ENCODE results near the gene QRICH1.
A peak's percentile ranks its signal among the peaks of the same experiment; 100 is the strongest.

Gene QRICH1

DNA sequence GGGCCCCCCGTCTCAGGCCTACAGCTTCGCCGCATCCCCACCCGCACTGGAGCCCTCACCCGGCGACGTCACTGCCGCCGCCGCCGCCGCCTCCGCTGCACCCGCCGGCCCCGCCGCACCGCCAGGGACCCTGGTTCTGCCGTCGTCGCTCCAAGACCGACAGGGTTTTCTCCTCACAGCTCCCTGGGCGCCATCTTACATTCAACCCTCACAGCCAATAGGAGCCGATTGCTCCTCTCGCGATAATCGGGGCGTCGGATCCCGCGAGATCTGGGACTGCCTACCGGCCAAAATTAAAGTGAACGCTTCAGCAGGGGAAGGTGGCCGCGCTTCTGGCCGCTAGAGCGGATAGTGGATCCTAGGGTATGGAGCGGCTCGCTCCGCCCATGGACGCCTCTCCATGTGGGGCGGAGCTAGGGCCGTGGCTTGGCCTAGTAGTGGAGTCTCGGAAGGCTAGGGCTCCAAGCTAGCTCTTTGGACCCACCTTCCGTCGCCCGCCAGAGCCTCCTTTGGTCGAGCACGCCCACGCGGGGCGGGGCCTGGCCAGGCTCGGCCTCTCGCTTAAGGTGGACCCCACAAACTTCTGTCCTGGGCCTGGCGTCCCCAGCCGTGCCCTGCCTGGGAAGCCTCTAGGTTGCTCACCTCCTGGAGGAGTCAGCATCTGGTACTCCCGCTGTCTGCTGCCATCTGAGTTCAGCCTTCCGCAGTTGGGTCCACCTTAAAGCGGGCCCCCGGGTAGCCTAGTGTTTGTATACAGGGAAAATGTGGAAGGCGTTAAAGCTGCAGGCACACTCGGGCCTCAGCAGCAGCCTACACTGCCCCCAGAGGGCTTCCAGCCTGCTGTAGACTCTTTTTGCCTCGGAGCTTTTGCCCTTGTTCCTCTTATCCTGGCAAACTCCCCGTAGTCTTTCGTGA, at the start of gene QRICH1:
Gene QRICH1 (minus strand): TSS at position 219 of the 915 bp plus-strand sequence. CDS start 17,054 bp downstream, outside the sequence.
- DNase-seq (ENCODE audit: extremely low read depth in 1 of 2, low read depth in 1 of 2): peak; percentile 86 to 95

DNA sequence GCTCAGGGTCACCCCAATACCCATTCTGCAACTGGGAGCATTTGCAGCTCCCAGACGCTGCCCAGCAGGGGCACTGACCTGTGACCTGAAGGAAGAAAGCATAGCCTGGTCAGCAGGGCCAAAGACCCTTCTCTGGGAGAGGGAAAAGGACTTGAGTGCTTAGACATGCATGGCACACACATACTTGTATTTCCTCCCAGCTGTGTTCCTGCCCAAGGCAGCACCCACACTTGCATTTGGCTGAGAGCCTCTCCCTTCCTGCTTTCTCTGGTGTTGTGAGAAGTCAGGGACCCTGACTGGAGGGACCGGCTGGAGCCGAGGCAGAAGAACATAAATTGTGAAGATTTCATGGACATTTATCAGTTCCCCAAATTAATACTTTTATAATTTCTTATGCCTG, 46.2 kb upstream of the QRICH1 start:
- no peak for DNase-seq (ENCODE audit: extremely low read depth in 1 of 2, low read depth in 1 of 2)

GRCh38 chr3:49135499-49135898, 41.6 kb upstream of the QRICH1 start:
- no peak for DNase-seq (ENCODE audit: extremely low read depth in 1 of 2, low read depth in 1 of 2)

DNA sequence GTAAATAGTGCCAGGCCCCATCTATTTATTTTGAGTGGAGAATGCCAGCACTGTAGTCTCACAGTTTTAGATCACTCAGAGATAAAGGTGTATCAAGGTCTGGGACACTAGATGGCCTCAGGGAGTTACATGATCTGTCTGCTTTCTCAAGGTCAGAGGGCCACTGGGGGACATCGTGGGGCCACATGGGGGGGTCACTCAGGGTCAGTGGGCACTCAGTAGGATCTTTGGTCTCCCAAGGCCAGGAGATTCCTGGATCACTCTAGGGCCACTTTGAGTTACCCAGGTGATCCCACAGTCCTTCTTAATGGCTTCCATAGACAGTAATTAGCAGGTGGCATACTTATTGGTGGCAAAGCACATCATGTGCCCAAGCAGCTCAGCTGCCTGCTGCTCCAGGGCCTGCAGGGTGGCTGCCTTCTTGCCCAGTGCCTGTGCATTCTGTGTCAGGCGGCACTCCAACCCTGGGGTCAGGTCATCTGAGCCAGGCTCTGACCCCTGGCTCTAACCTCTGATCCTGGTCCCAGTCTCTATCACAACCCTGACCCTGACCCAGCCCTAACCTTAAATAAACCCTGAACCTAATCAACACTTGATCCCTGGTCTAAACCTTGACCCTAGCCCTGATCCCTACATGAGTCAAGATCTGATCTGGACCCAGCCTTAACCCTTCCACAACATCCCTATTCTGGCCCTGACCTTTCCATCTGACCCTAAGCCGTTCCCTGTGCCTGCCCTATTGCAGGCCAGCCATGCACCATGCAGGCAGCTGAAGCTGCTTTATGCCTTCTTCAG, 40.8 kb upstream of the QRICH1 start:
- no peak for DNase-seq (ENCODE audit: extremely low read depth in 1 of 2, low read depth in 1 of 2)

DNA sequence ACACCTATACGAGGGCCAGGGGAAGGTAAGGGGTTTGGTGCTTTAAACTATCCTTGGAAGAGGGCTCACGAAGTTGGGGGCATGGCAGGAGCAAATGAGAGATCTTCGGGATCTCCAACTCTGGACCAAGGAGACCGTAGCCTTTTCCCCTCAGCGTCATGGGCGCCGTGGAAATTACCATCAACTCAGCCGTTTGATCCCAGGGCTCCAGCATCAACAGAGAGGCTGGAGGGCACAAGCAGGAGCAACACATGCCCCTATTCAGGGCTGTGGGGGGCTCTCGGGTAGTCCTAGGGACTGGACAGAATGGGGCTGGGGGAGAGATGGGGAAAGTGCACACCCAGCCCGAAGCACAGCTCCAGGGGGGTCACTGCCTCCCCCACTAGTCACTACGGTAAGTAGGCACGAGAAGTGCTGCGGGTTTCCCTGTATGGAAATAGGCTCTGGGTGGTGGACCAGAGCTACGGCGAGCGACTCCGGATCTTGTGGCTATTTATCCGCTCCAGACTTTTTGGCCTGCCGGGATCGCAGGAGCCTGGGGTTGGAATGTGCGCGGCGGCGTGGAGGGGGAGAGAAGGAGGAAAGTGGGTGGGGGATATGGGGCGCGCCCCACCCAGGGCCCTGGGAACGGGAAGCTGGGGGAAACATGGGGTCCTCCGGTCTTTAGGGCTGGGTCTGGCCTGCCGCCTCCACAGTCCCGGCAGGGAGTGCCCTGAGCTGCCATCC, 39.5 kb upstream of the QRICH1 start:
- DNase-seq (ENCODE audit: extremely low read depth in 1 of 2, low read depth in 1 of 2): no peak

- DNase-seq (ENCODE audit: extremely low read depth in 1 of 2, low read depth in 1 of 2): no peak
These were observed 38.8 kb upstream of the QRICH1 start, which contains the start of gene LAMB2 for GRCh38 chr3:49132437-49133225. Gene LAMB2 (minus strand): TSS chr3:49133050. CDS start chr3:49132867, 183 bp downstream.

DNA sequence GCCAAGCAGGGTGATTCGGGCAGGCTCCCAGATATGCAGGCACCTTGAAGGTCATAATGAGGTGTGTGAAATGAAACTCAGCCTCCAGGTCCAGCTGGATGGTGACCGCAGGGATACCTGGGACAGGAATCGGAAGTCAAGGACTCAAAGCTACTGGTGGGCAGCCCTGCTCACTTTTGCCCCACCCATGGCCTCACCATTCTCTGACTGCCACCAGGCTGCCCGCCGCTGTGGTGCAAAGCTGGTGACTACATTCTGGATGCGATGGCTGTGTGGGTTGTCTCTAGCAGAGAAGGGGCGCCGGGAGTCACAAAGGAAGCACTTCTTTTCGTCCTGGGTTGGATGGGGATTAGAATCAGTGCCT, 38.2 kb upstream of the QRICH1 start:
- no peak for DNase-seq (ENCODE audit: extremely low read depth in 1 of 2, low read depth in 1 of 2)

DNA sequence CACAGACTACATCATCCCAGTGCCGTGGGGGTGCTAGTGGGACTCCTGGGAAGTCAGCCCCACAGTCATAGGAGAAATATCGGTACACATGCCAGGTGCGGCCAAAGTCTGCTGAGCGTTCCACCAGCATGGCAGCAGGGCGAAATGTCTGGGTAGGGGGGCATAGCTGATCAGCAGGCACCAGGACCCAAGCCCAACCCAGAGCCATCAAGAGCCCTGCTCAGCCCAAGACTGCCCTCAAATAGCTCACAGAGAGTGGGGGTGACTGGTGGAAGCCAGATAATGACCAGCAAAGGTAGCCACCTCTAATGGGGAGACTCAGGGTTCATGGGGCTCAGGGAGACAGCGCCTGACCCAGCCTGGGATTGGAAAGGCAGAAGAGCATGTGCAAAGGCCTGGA, 37.7 kb upstream of the QRICH1 start:
- DNase-seq (ENCODE audit: extremely low read depth in 1 of 2, low read depth in 1 of 2): no peak

DNA sequence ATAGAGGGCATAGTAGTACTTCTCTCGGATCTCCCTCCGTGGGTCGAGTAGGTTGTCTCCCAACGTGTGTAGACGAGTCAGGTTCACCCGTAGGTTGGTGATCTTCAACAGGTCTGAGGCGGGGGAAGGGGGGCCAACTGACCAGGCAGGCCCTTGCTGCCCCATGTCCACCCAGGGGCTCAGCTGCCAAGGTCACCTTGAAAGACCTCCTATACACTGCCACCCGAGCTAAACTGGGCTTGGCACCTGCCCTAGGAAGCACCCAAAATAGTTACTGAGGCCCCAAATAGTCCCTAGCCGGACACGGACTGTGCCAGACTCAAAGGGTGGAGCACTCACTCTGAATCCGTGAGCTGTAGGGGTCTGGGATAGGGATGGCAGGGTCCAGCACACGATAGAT, 37.2 kb upstream of the QRICH1 start:
- no peak for DNase-seq (ENCODE audit: extremely low read depth in 1 of 2, low read depth in 1 of 2)

GRCh38 chr3:49124991-49125670, 31.3 kb upstream of the QRICH1 start:
- DNase-seq (ENCODE audit: extremely low read depth in 1 of 2, low read depth in 1 of 2): no peak

DNA sequence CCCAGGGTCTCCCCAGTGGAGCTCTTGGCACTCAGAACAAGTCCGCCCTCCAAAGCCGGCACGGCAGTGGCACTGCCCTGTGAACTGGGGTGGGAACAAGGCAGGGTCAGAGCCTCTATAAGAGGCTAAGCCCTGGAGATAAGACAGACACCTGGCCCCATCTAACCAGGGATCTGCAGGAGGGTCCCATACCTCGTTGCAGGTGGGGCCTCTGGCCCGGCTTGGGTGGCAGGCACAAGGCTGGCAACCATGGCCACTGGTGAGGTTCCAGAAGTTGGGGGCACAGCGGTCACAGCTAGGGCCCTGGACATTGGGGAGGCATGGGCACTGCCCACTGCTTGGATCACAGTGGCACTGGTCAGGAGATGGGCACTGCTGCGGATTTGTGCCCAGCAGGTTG, 30.3 kb upstream of the QRICH1 start:
- DNase-seq (ENCODE audit: extremely low read depth in 1 of 2, low read depth in 1 of 2): no peak

- no peak for DNase-seq (ENCODE audit: extremely low read depth in 1 of 2, low read depth in 1 of 2)
These were observed 29.8 kb upstream of the QRICH1 start for GRCh38 chr3:49123687-49124086.

DNA sequence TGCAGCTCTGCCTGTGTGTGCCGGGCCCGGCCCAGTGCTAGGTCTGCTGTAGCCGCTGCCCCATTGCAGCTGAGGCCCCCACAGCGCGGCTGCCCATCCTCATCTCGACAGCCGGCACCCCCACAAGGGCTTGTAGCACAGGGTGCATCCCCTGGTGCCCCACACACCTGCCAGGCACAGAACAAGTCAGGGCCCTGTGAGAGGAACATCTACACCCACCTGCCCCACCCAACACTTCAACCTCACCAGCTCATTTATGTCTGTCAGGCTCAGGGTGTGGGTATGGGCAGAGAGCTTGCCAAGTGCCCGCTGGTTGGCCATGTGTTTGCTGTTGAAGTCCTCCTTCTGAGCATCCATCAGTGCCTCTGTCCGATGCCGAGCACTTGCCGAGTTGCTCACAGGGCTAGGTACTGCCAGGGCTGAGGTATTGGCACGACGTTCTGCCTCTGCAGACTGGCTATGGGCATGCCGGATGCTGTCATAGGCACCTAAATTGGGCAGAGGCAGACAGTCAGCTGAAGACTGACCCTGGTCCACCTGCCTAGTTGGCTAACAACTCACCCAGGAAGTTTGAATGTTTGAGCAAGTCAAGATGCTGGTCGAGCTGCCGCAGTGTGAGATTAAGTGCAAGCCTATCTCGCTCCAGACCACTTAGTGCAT, 29.1 kb upstream of the QRICH1 start:
- no peak for DNase-seq (ENCODE audit: extremely low read depth in 1 of 2, low read depth in 1 of 2)

GRCh38 chr3:49122451-49122850, 28.6 kb upstream of the QRICH1 start:
- no peak for DNase-seq (ENCODE audit: extremely low read depth in 1 of 2, low read depth in 1 of 2)

DNA sequence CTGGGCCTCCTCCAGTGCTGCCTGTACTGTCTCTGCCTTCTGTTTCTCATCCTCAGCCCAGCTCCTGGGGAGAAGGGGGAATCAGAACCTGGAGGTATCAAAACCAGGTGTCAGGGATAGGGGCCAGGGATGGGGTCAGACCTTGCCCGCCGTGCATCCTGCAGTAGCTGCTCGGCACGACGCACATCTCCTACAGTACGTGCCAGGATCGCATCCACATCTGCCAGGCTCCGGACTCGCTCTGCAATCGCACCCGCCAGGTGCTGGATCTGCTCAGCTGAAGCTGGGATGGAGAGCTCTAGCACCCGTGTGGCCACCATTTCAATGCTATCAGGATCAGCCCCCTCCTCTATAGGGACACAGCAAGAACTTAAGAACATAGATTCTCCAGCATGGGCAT, 28.2 kb upstream of the QRICH1 start:
- no peak for DNase-seq (ENCODE audit: extremely low read depth in 1 of 2, low read depth in 1 of 2)

GRCh38 chr3:49121132-49121736, 27.4 kb upstream of the QRICH1 start:
- DNase-seq (ENCODE audit: extremely low read depth in 1 of 2, low read depth in 1 of 2): no peak

DNA sequence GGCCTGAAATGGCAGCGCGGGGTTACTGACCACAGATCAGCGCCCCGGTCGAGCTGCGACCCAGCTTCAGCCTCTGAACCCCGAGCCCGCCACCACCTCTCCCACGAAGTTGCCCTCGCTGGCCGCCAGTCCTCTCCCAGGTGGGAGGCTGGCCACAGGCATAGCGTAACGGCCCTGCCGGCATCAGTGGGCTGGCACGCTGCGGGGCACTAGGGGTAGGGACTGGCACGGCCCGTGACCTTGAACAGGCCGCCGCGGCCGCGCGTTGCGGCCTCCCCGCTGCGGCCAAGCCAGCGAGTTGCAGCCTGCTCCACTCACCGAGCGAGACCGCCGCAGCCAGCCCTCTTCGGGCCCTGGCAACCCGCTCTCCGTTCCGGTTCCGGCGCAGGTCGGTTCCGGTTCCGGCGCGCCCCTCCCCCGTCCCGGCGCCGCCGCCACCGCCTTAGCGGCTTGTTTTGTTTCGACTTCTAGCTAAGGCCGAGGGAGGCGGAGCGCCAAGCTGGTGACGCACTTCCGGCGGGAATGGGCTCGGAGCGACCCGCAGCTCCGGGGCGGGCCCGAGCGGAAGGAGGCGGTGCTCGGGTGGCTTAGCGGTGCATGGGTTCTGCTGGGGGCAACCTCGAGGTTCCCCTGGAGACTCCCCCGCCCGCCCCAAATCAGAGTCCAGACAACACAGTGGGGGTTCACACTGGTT, 26.7 kb upstream of the QRICH1 start, which contains the start of gene USP19:
Gene USP19 (minus strand): TSS at position 386 of the 694 bp plus-strand sequence. CDS start 1,678 bp downstream, outside the sequence.
- DNase-seq (ENCODE audit: extremely low read depth in 1 of 2, low read depth in 1 of 2): peak; percentile 89 to 90

- DNase-seq (ENCODE audit: extremely low read depth in 1 of 2, low read depth in 1 of 2): no peak
These were observed 26.2 kb upstream of the QRICH1 start for GRCh38 chr3:49120096-49120437.
